ENCODE measurements around the gene EFCAB5. TPM values are rescaled to one million over a fixed set of nuclear protein-coding genes. Genes with fewer than 3 reads are reported as not detected.

EFCAB5 gene
- total and polyA plus RNA-seq, 2 of the 13 experiments (the other 11 are each of a cell fraction or from before 2014, with no cell fraction given): 0.15 TPM; not detected in 1

DNA sequence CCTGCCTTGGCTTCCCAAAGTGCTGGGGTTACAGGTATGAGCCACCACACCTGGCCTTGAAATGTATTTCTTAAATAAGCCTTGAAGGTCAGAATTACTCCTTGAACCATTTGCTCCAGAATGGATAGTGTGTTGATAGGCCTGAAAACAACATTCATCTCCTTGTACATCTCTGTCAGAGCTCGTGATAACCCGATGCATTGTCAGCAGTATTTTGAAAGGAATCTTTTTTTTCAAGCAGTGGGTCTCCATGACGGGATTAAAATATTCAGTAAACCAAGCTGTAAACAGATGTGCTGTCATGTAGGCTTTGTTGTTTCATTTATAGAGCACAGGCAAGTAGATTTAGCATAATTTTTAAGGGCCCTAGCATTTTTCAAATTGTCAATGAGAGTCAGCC, 191.8 kb downstream of the EFCAB5 start (continued):
- TF ChIP-seq MAFF (IDR thresholded peaks at IDR 0.05; ENCODE audit: low read depth, low read length) (peak; percentile 67; the same call in 1 of the 2 replicates), RARA (CRISPR knock-in tag; IDR thresholded peaks at IDR 0.05) (no peak), ZBTB43 (CRISPR knock-in tag; conservative IDR thresholded peaks at IDR 0.05) (no peak), ZNF616 (CRISPR knock-in tag; IDR thresholded peaks at IDR 0.05; ENCODE audit: low read depth) (no peak), ZNF605 (CRISPR knock-in tag; IDR thresholded peaks at IDR 0.05) (no peak), SNAI1 (CRISPR knock-in tag; IDR thresholded peaks at IDR 0.05; ENCODE audit: borderline replicate concordance) (no peak), MAFK (conservative IDR thresholded peaks at IDR 0.05 in 1 of 2, IDR thresholded peaks at IDR 0.05 in 1 of 2; ENCODE audit: low read length in 2 of 2) (peak; percentile 65 to 79)

GRCh38 chr17:30134551-30134950, 193.1 kb downstream of the EFCAB5 start:
- Histone ChIP-seq H2AFZ (ENCODE audit: low read length) (no peak overlapping the region), H3K27me3 (ENCODE audit: control insufficient read depth in 1 of 2, insufficient read depth in 2 of 2, low read length in 2 of 2) (no peaks in the 10 kb centered on the region), H3K4me3 (replicated peaks in 1 of 3; ENCODE audit: insufficient read depth in 1 of 3, low read depth in 2 of 3, low read length in 3 of 3) (no peak overlapping the region), H3K9ac (ENCODE audit: insufficient read depth, low read depth, low read length) (no peak overlapping the region), H3K79me2 (ENCODE audit: insufficient read depth, low read length) (peaks cover 19% of the 10 kb centered on the region), H3K36me3 (replicated peaks in 1 of 2; ENCODE audit: control insufficient read depth in 1 of 2, insufficient read depth in 2 of 2, low read length in 2 of 2) (peaks cover 4 to 12% of the 10 kb centered on the region in 2 experiments; a peak in 4 of 5 replicates), H3K27ac (ENCODE audit: extremely low read length, insufficient read depth, low read length) (no peak overlapping the region), H3K9me3 (ENCODE audit: low read length) (no peaks in the 10 kb centered on the region), H3K4me1 (ENCODE audit: insufficient read depth, low read length) (no peaks in the 10 kb centered on the region), H4K20me1 (ENCODE audit: insufficient read depth, low read length) (no peaks in the 10 kb centered on the region), H3K4me2 (ENCODE audit: low read depth, low read length) (no peak overlapping the region)
- CTCF ChIA-PET (ENCODE audit: low intra/inter-chr PET ratio, low total read pairs): no interaction called here
- in situ Hi-C loops (cut with HindIII; ENCODE audit: extremely low pct_ligation_motif_present, low pct_unique_long_range_greater_than_20kb): no loop called here
- POLR2A ChIA-PET: interaction anchor here (1.7 kb wide), 1 partner anchor 202 kb away, joined by 8 read pairs; no protein-coding TSS in a partner anchor
- FAIRE-seq: no peak
- TF ChIP-seq TP53 (CRISPR knock-in tag; conservative IDR thresholded peaks at IDR 0.05) (no peak), ZNF782 (CRISPR knock-in tag; IDR thresholded peaks at IDR 0.05; ENCODE audit: borderline replicate concordance) (no peak), EEA1 (CRISPR knock-in tag; IDR thresholded peaks at IDR 0.05; ENCODE audit: borderline replicate concordance) (no peak), ZNF501 (CRISPR knock-in tag; IDR thresholded peaks at IDR 0.05) (no peak), RORA (CRISPR knock-in tag; IDR thresholded peaks at IDR 0.05) (no peak), KMT2A (CRISPR knock-in tag; IDR thresholded peaks at IDR 0.05) (no peak)
- TF ChIP-seq, protein P1, sequence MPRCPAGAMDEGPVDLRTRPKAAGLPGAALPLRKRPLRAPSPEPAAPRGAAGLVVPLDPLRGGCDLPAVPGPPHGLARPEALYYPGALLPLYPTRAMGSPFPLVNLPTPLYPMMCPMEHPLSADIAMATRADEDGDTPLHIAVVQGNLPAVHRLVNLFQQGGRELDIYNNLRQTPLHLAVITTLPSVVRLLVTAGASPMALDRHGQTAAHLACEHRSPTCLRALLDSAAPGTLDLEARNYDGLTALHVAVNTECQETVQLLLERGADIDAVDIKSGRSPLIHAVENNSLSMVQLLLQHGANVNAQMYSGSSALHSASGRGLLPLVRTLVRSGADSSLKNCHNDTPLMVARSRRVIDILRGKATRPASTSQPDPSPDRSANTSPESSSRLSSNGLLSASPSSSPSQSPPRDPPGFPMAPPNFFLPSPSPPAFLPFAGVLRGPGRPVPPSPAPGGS (CRISPR knock-in tag; IDR thresholded peaks at IDR 0.05): no peak
- ATAC-seq: no peak
- no peak for DNase-seq (ENCODE audit: low spot score)
- BruUV-seq (replicated peaks): TSS peak; percentile 12
- intact Hi-C loops (cut with micrococcal nuclease; ENCODE audit: unreplicated experiment): no loop called here
